ENCODE results near the gene MROH8.

MROH8 gene

GRCh38 chr20:37201827-37202162 lies 22.4 kb upstream of the MROH8 start:
- in situ Hi-C loops (cut with HindIII; ENCODE audit: low pct_ligation_motif_present, low pct_unique_long_range_greater_than_20kb, low sequenced_read_pairs), result no loop called here

GRCh38 chr20:37200926-37201826 lies 21.8 kb upstream of the MROH8 start:
- no peak for DNase-seq
- in situ Hi-C loops (cut with HindIII; ENCODE audit: low pct_ligation_motif_present, low pct_unique_long_range_greater_than_20kb, low sequenced_read_pairs), result no loop called here

More at GRCh38 chr20:37201827-37202162, 22.4 kb upstream of the MROH8 start:
- no peak for DNase-seq

- DNase-seq, result no peak
- in situ Hi-C loops (cut with HindIII; ENCODE audit: low pct_ligation_motif_present, low pct_unique_long_range_greater_than_20kb, low sequenced_read_pairs), result no loop called here
Observed at GRCh38 chr20:37200376-37200775, 21.0 kb upstream of the MROH8 start.

- no peak for DNase-seq
- in situ Hi-C loops (cut with HindIII; ENCODE audit: low pct_ligation_motif_present, low pct_unique_long_range_greater_than_20kb, low sequenced_read_pairs), result no loop called here
Observed at GRCh38 chr20:37198932-37199660, 19.7 kb upstream of the MROH8 start.

- in situ Hi-C loops (cut with HindIII; ENCODE audit: low pct_ligation_motif_present, low pct_unique_long_range_greater_than_20kb, low sequenced_read_pairs), result no loop called here
- no peak for DNase-seq
Observed at GRCh38 chr20:37194621-37195417, 15.5 kb upstream of the MROH8 start.

- in situ Hi-C loops (cut with HindIII; ENCODE audit: low pct_ligation_motif_present, low pct_unique_long_range_greater_than_20kb, low sequenced_read_pairs), result no loop called here
- DNase-seq, result no peak
Observed at GRCh38 chr20:37193821-37194220, 14.5 kb upstream of the MROH8 start.

GRCh38 chr20:37193226-37193625 lies 13.9 kb upstream of the MROH8 start:
- DNase-seq, result no peak
- in situ Hi-C loops (cut with HindIII; ENCODE audit: low pct_ligation_motif_present, low pct_unique_long_range_greater_than_20kb, low sequenced_read_pairs), result no loop called here

- peak; percentile 66 for DNase-seq
- in situ Hi-C loops (cut with HindIII; ENCODE audit: low pct_ligation_motif_present, low pct_unique_long_range_greater_than_20kb, low sequenced_read_pairs), result no loop called here
Observed at GRCh38 chr20:37192137-37192854, 12.9 kb upstream of the MROH8 start.

- no peak for DNase-seq
- in situ Hi-C loops (cut with HindIII; ENCODE audit: low pct_ligation_motif_present, low pct_unique_long_range_greater_than_20kb, low sequenced_read_pairs), result no loop called here
Observed at GRCh38 chr20:37190354-37191112, 11.2 kb upstream of the MROH8 start.

- no peak for DNase-seq
- in situ Hi-C loops (cut with HindIII; ENCODE audit: low pct_ligation_motif_present, low pct_unique_long_range_greater_than_20kb, low sequenced_read_pairs), result no loop called here
Observed at GRCh38 chr20:37189416-37190016, 10.2 kb upstream of the MROH8 start.

- no peak for DNase-seq
- in situ Hi-C loops (cut with HindIII; ENCODE audit: low pct_ligation_motif_present, low pct_unique_long_range_greater_than_20kb, low sequenced_read_pairs), result no loop called here
Observed at GRCh38 chr20:37188787-37189186, 9.4 kb upstream of the MROH8 start.

GRCh38 chr20:37185686-37186085 lies 6.3 kb upstream of the MROH8 start:
- no peak for DNase-seq
- in situ Hi-C loops (cut with HindIII; ENCODE audit: low pct_ligation_motif_present, low pct_unique_long_range_greater_than_20kb, low sequenced_read_pairs), result no loop called here

GRCh38 chr20:37179683-37180524 lies 556 bp upstream of the MROH8 start:
- peak; percentile 51 for DNase-seq
- in situ Hi-C loops (cut with HindIII; ENCODE audit: low pct_ligation_motif_present, low pct_unique_long_range_greater_than_20kb, low sequenced_read_pairs), result no loop called here

- no peak for DNase-seq
- in situ Hi-C loops (cut with HindIII; ENCODE audit: low pct_ligation_motif_present, low pct_unique_long_range_greater_than_20kb, low sequenced_read_pairs), result no loop called here
Observed at GRCh38 chr20:37172836-37173235, 6.5 kb downstream of the MROH8 start.

- no peak for DNase-seq
Observed at GRCh38 chr20:37166867-37167266, 12.5 kb downstream of the MROH8 start.

GRCh38 chr20:37165031-37165430 lies 14.3 kb downstream of the MROH8 start:
- in situ Hi-C loops (cut with HindIII; ENCODE audit: low pct_ligation_motif_present, low pct_unique_long_range_greater_than_20kb, low sequenced_read_pairs), result no loop called here

More at GRCh38 chr20:37166867-37167266, 12.5 kb downstream of the MROH8 start:
- in situ Hi-C loops (cut with HindIII; ENCODE audit: low pct_ligation_motif_present, low pct_unique_long_range_greater_than_20kb, low sequenced_read_pairs), result no loop called here

More at GRCh38 chr20:37165031-37165430, 14.3 kb downstream of the MROH8 start:
- no peak for DNase-seq

Measured in ACHN (cell line).